Neuronal stem cell (in vitro differentiated cells): Measurements from ENCODE around the gene CR2.

Experiments
- DNase-seq: peaks from one replicate; pipeline ENCODE4 v3.0.0-alpha.2; 2013; ENCODE audit warnings: low spot score
- H2AFZ ChIP-seq: one replicate; pipeline ENCODE4 v1.6.1; 2013; ENCODE audit warnings: mild to moderate bottlenecking, low read length, inconsistent platforms
- H2AK5ac ChIP-seq: 2 replicates; pipeline ENCODE4 v1.6.1; 2013; ENCODE audit warnings: low read depth, mild to moderate bottlenecking, inconsistent platforms, low read length, moderate library complexity, mixed read lengths
- H2BK120ac ChIP-seq: 2 replicates; pipeline ENCODE4 v1.6.1; 2013; ENCODE audit warnings: low read depth, mild to moderate bottlenecking, inconsistent platforms, low read length, moderate library complexity, mixed read lengths
- H2BK12ac ChIP-seq: one replicate; pipeline ENCODE4 v1.6.1; 2013; ENCODE audit warnings: low read length, inconsistent platforms
- H2BK15ac ChIP-seq: 2 replicates; pipeline ENCODE4 v1.6.1; 2013; ENCODE audit warnings: mild to moderate bottlenecking, low read length, inconsistent platforms, mixed read lengths
- H2BK5ac ChIP-seq: one replicate; pipeline ENCODE4 v1.6.1; 2013; ENCODE audit warnings: inconsistent platforms, mild to moderate bottlenecking, low read length, moderate library complexity
- H3K14ac ChIP-seq: one replicate; pipeline ENCODE4 v1.6.1; 2013; ENCODE audit warnings: low read length, inconsistent platforms
- H3K18ac ChIP-seq: 2 replicates; pipeline ENCODE4 v1.6.1; 2013; ENCODE audit warnings: low read length, inconsistent platforms
- H3K23ac ChIP-seq: 2 replicates; pipeline ENCODE4 v1.6.1; 2013; ENCODE audit warnings: low read depth, mild to moderate bottlenecking, mixed read lengths, low read length, inconsistent platforms; ENCODE audit not compliant: poor library complexity
- H3K27ac ChIP-seq: replicated peaks from 3 replicates; pipeline ENCODE4 v1.5.1; 2013; ENCODE audit warnings: low read length, inconsistent platforms
- H3K27me3 ChIP-seq, 3 experiments: 2 replicates each; pipeline ENCODE4 v1.6.1; 2013; ENCODE audit warnings: low read length in 3 of 3, mild to moderate bottlenecking in 2 of 3, inconsistent platforms in 1 of 3, low read depth in 1 of 3, mixed read lengths in 1 of 3, moderate library complexity in 1 of 3; ENCODE audit not compliant: control insufficient read depth in 3 of 3, insufficient read depth in 3 of 3
- H3K36me3 ChIP-seq, 2 donors: replicated peaks in 1 of 2; 2 replicates each; pipeline ENCODE4 v1.6.1; 2013; ENCODE audit warnings: low read length in 2 of 2; ENCODE audit not compliant: control insufficient read depth in 2 of 2, insufficient read depth in 2 of 2
- H3K4ac ChIP-seq: 2 replicates; pipeline ENCODE4 v1.6.1; 2013; ENCODE audit warnings: inconsistent platforms, mild to moderate bottlenecking, low read length, moderate library complexity
- H3K4me1 ChIP-seq, 2 donors: 1 replicate in 1 of 2; 2 replicates in 1 of 2; pipeline ENCODE4 v1.6.1; 2013; ENCODE audit warnings: low read length in 2 of 2, low read depth in 1 of 2; ENCODE audit not compliant: control insufficient read depth in 2 of 2, insufficient read depth in 1 of 2
- H3K4me2 ChIP-seq: one replicate; pipeline ENCODE4 v1.6.1; 2013; ENCODE audit warnings: mild to moderate bottlenecking, low read length, inconsistent platforms; ENCODE audit not compliant: insufficient read depth, poor library complexity, severe bottlenecking
- H3K4me3 ChIP-seq, 2 donors: 2 replicates each; pipeline ENCODE4 v1.5.1; 2013; ENCODE audit warnings: low read length in 2 of 2, mild to moderate bottlenecking in 2 of 2, inconsistent platforms in 1 of 2, moderate library complexity in 1 of 2
- H3K79me1 ChIP-seq: one replicate; pipeline ENCODE4 v1.6.1; 2013; ENCODE audit warnings: low read depth, mild to moderate bottlenecking, inconsistent platforms, low read length, moderate library complexity
- H3K9ac ChIP-seq: one replicate; pipeline ENCODE4 v1.6.1; 2013; ENCODE audit warnings: mild to moderate bottlenecking, low read depth, low read length, inconsistent platforms; ENCODE audit not compliant: poor library complexity
- H3K9me3 ChIP-seq, 2 donors: replicated peaks in 1 of 2; 2 replicates each; pipeline versions ENCODE3 to v1.6.1; 2013; ENCODE audit warnings: low read length in 2 of 2, mild to moderate bottlenecking in 2 of 2, inconsistent platforms in 1 of 2, low read depth in 1 of 2, mixed read lengths in 1 of 2, moderate library complexity in 1 of 2; ENCODE audit not compliant: control insufficient read depth in 2 of 2, insufficient read depth in 1 of 2
- H4K8ac ChIP-seq: one replicate; pipeline ENCODE4 v1.6.1; 2013; ENCODE audit warnings: low read depth, mild to moderate bottlenecking, inconsistent platforms, low read length, moderate library complexity
- H4K91ac ChIP-seq: one replicate; pipeline ENCODE4 v1.6.1; 2013; ENCODE audit warnings: low read length, low read depth, mild to moderate bottlenecking, inconsistent platforms; ENCODE audit not compliant: poor library complexity
- WGBS, 2 donors: extraction: QIAGEN DNeasy Blood & Tissue Kit; methylation state at CpG; one replicate each; pipeline ENCODE4 v1.1.7; 2013; ENCODE audit warnings: missing lambda C conversion rate in 2 of 2, mixed read lengths in 1 of 2; ENCODE audit not compliant: insufficient read length in 2 of 2, insufficient replicate concordance in 1 of 2; ENCODE audit errors: extremely low coverage in 2 of 2; 5-methylcytosine and 5-hydroxymethylcytosine counted together

The CR2 gene

GRCh38 chr1:207463571-207463970 lies 9.4 kb downstream of the CR2 start:
- H3K23ac ChIP-seq = no peak overlapping the region
- DNase-seq = no peak
- WGBS, 2 donors = no CpG with 5 or more reads among the region's 3 CpGs

GRCh38 chr1:207470927-207471326 lies 16.8 kb downstream of the CR2 start:
- H3K23ac ChIP-seq = no peak overlapping the region
- no peak overlapping the region for H3K9ac ChIP-seq
- no peak overlapping the region for H4K91ac ChIP-seq
- no peak overlapping the region for H2AFZ ChIP-seq
- H4K8ac ChIP-seq = no peak overlapping the region
- no peak overlapping the region for H3K4me3 ChIP-seq
- H3K18ac ChIP-seq = no peak overlapping the region
- no peak overlapping the region for H2BK5ac ChIP-seq
- DNase-seq = no peak
- H2BK120ac ChIP-seq = no peak overlapping the region
- no peak overlapping the region for H2AK5ac ChIP-seq
- no peak overlapping the region for H3K14ac ChIP-seq
- no peak overlapping the region for H2BK15ac ChIP-seq
- no peaks in the 10 kb centered on the region for H3K9me3 ChIP-seq
- no peaks in the 10 kb centered on the region for H3K36me3 ChIP-seq
- no peak overlapping the region for H3K4me2 ChIP-seq
- H3K4ac ChIP-seq = no peak overlapping the region
- H3K79me1 ChIP-seq = no peaks in the 10 kb centered on the region
- no peaks in the 10 kb centered on the region for H3K4me1 ChIP-seq
- no CpG with 5 or more reads among the region's 2 CpGs for WGBS, 2 donors
- no peak overlapping the region for H2BK12ac ChIP-seq
- peaks cover 0 to 3% (median 0%) of the 10 kb centered on the region in 3 experiments for H3K27me3 ChIP-seq
- H3K27ac ChIP-seq = no peak overlapping the region

More at GRCh38 chr1:207463571-207463970, 9.4 kb downstream of the CR2 start:
- Histone ChIP-seq H4K8ac (no peak overlapping the region), H4K91ac (no peak overlapping the region), H3K14ac (no peak overlapping the region), H2BK12ac (no peak overlapping the region), H3K9me3 (no peaks in the 10 kb centered on the region), H2BK5ac (no peak overlapping the region), H2BK120ac (no peak overlapping the region), H2AFZ (no peak overlapping the region), H3K36me3 (no peaks in the 10 kb centered on the region), H3K4ac (no peak overlapping the region), H3K4me3 (no peak overlapping the region), H2AK5ac (no peak overlapping the region), H3K79me1 (no peaks in the 10 kb centered on the region), H3K4me1 (no peaks in the 10 kb centered on the region), H3K27ac (no peak overlapping the region), H3K27me3 (peaks cover 0 to under 1% (median 0%) of the 10 kb centered on the region in 3 experiments), H3K18ac (no peak overlapping the region), H3K4me2 (no peak overlapping the region), H3K9ac (no peak overlapping the region), H2BK15ac (no peak overlapping the region)

- Histone ChIP-seq H3K79me1 (no peaks in the 10 kb centered on the region), H3K4me2 (no peak overlapping the region), H3K27ac (no peak overlapping the region), H3K9ac (no peak overlapping the region), H2BK5ac (no peak overlapping the region), H2BK15ac (no peak overlapping the region), H3K23ac (no peak overlapping the region), H4K91ac (no peak overlapping the region), H3K27me3 (peaks cover 0 to 3% (median 0%) of the 10 kb centered on the region in 3 experiments), H3K4me3 (no peak overlapping the region), H3K18ac (no peak overlapping the region), H3K9me3 (no peaks in the 10 kb centered on the region), H3K4ac (no peak overlapping the region), H2AFZ (no peak overlapping the region), H3K14ac (no peak overlapping the region), H2AK5ac (no peak overlapping the region), H4K8ac (no peak overlapping the region), H2BK120ac (no peak overlapping the region), H3K36me3 (no peaks in the 10 kb centered on the region), H3K4me1 (no peaks in the 10 kb centered on the region), H2BK12ac (no peak overlapping the region)
- no peak for DNase-seq
- no CpG with 5 or more reads among the region's 1 CpG for WGBS, 2 donors
Measured at GRCh38 chr1:207474210-207474609, 20.1 kb downstream of the CR2 start.

- H2AFZ ChIP-seq = no peak overlapping the region
- H3K14ac ChIP-seq = no peak overlapping the region
- H3K27ac ChIP-seq = no peak overlapping the region
- H2AK5ac ChIP-seq = no peak overlapping the region
- no peak overlapping the region for H3K9ac ChIP-seq
- H2BK15ac ChIP-seq = no peak overlapping the region
- H3K18ac ChIP-seq = no peak overlapping the region
- H3K4ac ChIP-seq = no peak overlapping the region
- H3K9me3 ChIP-seq = no peaks in the 10 kb centered on the region
- no peak overlapping the region for H3K4me3 ChIP-seq
- H2BK12ac ChIP-seq = no peak overlapping the region
- no peak overlapping the region for H2BK5ac ChIP-seq
- H3K23ac ChIP-seq = no peak overlapping the region
- H3K4me1 ChIP-seq = no peaks in the 10 kb centered on the region
- no peak overlapping the region for H2BK120ac ChIP-seq
- DNase-seq = no peak
- no peak overlapping the region for H4K91ac ChIP-seq
- no peak overlapping the region for H3K4me2 ChIP-seq
- no peaks in the 10 kb centered on the region for H3K27me3 ChIP-seq
- no CpG with 5 or more reads among the region's 3 CpGs for WGBS, 2 donors
- no peaks in the 10 kb centered on the region for H3K79me1 ChIP-seq
- no peaks in the 10 kb centered on the region for H3K36me3 ChIP-seq
- H4K8ac ChIP-seq = no peak overlapping the region
Measured at GRCh38 chr1:207486198-207486597, 32.1 kb downstream of the CR2 start.
